Heart right ventricle (tissue), 16 donors: ENCODE measurements around the gene MTA3. TPM values are rescaled to one million over a fixed set of nuclear protein-coding genes. Genes with fewer than 3 reads are reported as not detected.
"Not testable (repeated sequence)": the region's sequence is repeated elsewhere in the genome, so short reads cannot be mapped to it uniquely, and the experiment has no call there.

Source experiments
- ATAC-seq, 8 donors: fragments of 200-7000 bp; cut with Tn5 transposase; one replicate each; pipeline ENCODE4 v1.9.1; 2020; ENCODE audit warnings: mild to moderate bottlenecking in 8 of 8, moderate library complexity in 8 of 8, moderate number of reproducible peaks in 1 of 8
- DNase-seq, 2 donors: peaks; one replicate each; pipeline ENCODE4 v3.0.0-alpha.2; 2020
- H3K27ac ChIP-seq, 10 donors: fragments of 200-600 bp; sonication (generic) in 2 of 10; one replicate each; pipeline versions ENCODE4 v1.5.0 to v1.8.0; 2020 to 2022; ENCODE audit warnings: mild to moderate bottlenecking in 3 of 10
- H3K27me3 ChIP-seq, 7 donors: fragments of 200-600 bp; one replicate each; pipeline ENCODE4 v1.8.0; 2021 to 2022; ENCODE audit warnings: mild to moderate bottlenecking in 2 of 7
- H3K36me3 ChIP-seq, 9 donors: fragments of 200-600 bp; sonication (generic) in 1 of 9; one replicate each; pipeline versions ENCODE4 v1.5.0 to v1.8.0; 2020 to 2022; ENCODE audit warnings: mild to moderate bottlenecking in 2 of 9
- H3K4me1 ChIP-seq, 9 donors: fragments of 200-600 bp; sonication (generic) in 1 of 9; one replicate each; pipeline versions ENCODE4 v1.5.0 to v1.8.0; 2020 to 2022; ENCODE audit warnings: mild to moderate bottlenecking in 4 of 9
- H3K4me3 ChIP-seq, 10 donors: fragments of 200-600 bp; sonication (generic) in 2 of 10; one replicate each; pipeline versions ENCODE4 v1.5.0 to v1.8.0; 2020 to 2022; ENCODE audit warnings: mild to moderate bottlenecking in 7 of 10, moderate library complexity in 2 of 10
- H3K9me3 ChIP-seq, 11 donors: fragments of 200-600 bp in 10 of 11; sonication (generic) in 2 of 11; one replicate each; pipeline versions ENCODE4 v1.5.0 to v1.8.0; 2013 to 2022; ENCODE audit warnings: mild to moderate bottlenecking in 2 of 11, control low read depth in 1 of 11, moderate library complexity in 1 of 11
- CTCF ChIP-seq, 9 donors: fragments of 200-600 bp; sonication (generic) in 2 of 9; IDR thresholded peaks; one replicate each; pipeline versions ENCODE4 v1.5.0 to v1.8.0; 2021 to 2022; ENCODE audit warnings: antibody characterized with exemption in 9 of 9, mild to moderate bottlenecking in 5 of 9, moderate library complexity in 1 of 9
- WGBS, 2 donors: extraction: QIAGEN DNeasy Blood & Tissue Kit; methylation state at CpG; one replicate each; pipeline ENCODE4 v1.1.7; 2013; ENCODE audit warnings: inconsistent platforms in 1 of 2; 5-methylcytosine and 5-hydroxymethylcytosine counted together
- intact Hi-C, 10 donors: fragments of 100-400 bp; cut with DNase I; formaldehyde crosslinking; loops; one replicate each; pipeline versions ENCODE4 v1.11.1 to v1.14.2; 2022
- polyA plus RNA-seq, 2 donors: library from polyadenylated mRNA; stranded (reverse); fragments of 200-250 nt; gene quantifications; one replicate each; pipeline ENCODE4 v1.2.3, GENCODE V29; 2013
- total RNA-seq, 10 donors: library from RNA; stranded (reverse); fragmentation: NEBNext Ultra II Directional in 3 of 10; extraction: Animal tissue kit (Norgen Biotek cat#: 25700) in 3 of 10; gene quantifications; one replicate each; pipeline versions ENCODE4 v1.2.1 to v1.2.4, GENCODE V29; 2021 to 2023
- donor health status: Arrhythmogenic right ventricular cardiomyopathy.
- donor health status: ischemic (EF 13 %, LVEDD 7.1; RV severe dilation, severe dysfunction).
- donor health status: healthy with polysubstance abuse.
- donor health status: DM: no; HTN: yes; CAD: no.
- donor health status: DM: no; HTN: no; CAD: no.
- donor health status: ischemic (EF 25% LVEDD 6.9; RV normal size, moderate dysfunction).
- donor health status: ischemic (EF 25% LVEDD 5.7; RV mildly dilated, moderate dysfunction).
- donor health status: healthy.
- donor health status: DM: yes; HTN: yes; CAD: no.
- donor health status: Ischemic cardiomyopathy.
- donor health status: ischemic (EF 35%, LVEDD 5.7; RV mildly dilated, moderate dysfunction).
- donor health status: nonischemic (EF 11% LVEDD 7.7; RV severe dilation, severe dysfunction).
- donor health status: DM: yes; HTN: yes; CAD: no.
- donor health status: PGD.
- donor health status: ischemic (EF 29% LVEDD 5.4; RV normal size, mild dysfunction).
- donor health status: nonischemic (EF 23%, LVEDD 6.1; RV moderate dilation, normal function).

Gene MTA3
- total and polyA plus RNA-seq, 12 donors, result 11.2 to 29.4 (median 21.9) TPM

- no peak for TF ChIP-seq CTCF (IDR thresholded peaks at IDR 0.05)
- Histone ChIP-seq H3K27ac (no peak overlapping the region), H3K9me3 (peaks cover 0 to 8% (median 6%) of the 10 kb centered on the region in 11 donors), H3K36me3 (peaks cover 0 to 23% (median 0%) of the 10 kb centered on the region in 9 donors), H3K4me3 (no peak overlapping the region), H3K27me3 (no peaks in the 10 kb centered on the region), H3K4me1 (peaks cover 0 to 24% (median 10%) of the 10 kb centered on the region in 9 donors)
- DNase-seq (no peak), ATAC-seq (no peak)
- intact Hi-C loops, result no loop called here
- WGBS, 2 donors, result 93 to 96% methylated on average over 2 of the region's 2 CpGs
Measured at GRCh38 chr2:42724886-42725285, 156.5 kb downstream of the MTA3 start.

GRCh38 chr2:42725657-42726056 lies 157.2 kb downstream of the MTA3 start:
- intact Hi-C loops, result no loop called here
- no peak overlapping the region for H3K27ac ChIP-seq
- H3K36me3 ChIP-seq, result peaks cover 0 to 23% (median 0%) of the 10 kb centered on the region in 9 donors
- H3K4me1 ChIP-seq, result peaks cover 0 to 24% (median 10%) of the 10 kb centered on the region in 9 donors
- no peaks in the 10 kb centered on the region for H3K27me3 ChIP-seq
- no peak overlapping the region for H3K4me3 ChIP-seq
- DNase-seq, result no peak
- ATAC-seq, result no peak
- no peak for TF ChIP-seq CTCF (IDR thresholded peaks at IDR 0.05)
- peaks cover 0 to 16% (median 6%) of the 10 kb centered on the region in 11 donors for H3K9me3 ChIP-seq
- 87 to 92% methylated on average over 4 of the region's 4 CpGs for WGBS, 2 donors

GRCh38 chr2:42726680-42727079 lies 158.2 kb downstream of the MTA3 start:
- DNase-seq (no peak), ATAC-seq (no peak)
- Histone ChIP-seq H3K27ac (no peak overlapping the region), H3K4me1 (peaks cover 0 to 23% (median 10%) of the 10 kb centered on the region in 9 donors), H3K36me3 (peaks cover 0 to 23% (median 0%) of the 10 kb centered on the region in 9 donors), H3K4me3 (no peak overlapping the region), H3K27me3 (no peaks in the 10 kb centered on the region), H3K9me3 (peaks cover 0 to 17% (median 6%) of the 10 kb centered on the region in 11 donors)
- intact Hi-C loops, result no loop called here
- TF ChIP-seq CTCF (IDR thresholded peaks at IDR 0.05), result no peak
- 88 to 92% methylated on average over 2 of the region's 2 CpGs for WGBS, 2 donors

GRCh38 chr2:42731316-42731715 lies 162.9 kb downstream of the MTA3 start:
- Histone ChIP-seq H3K9me3 (peaks cover 0 to 46% (median 14%) of the 10 kb centered on the region in 11 donors), H3K36me3 (peaks cover 0 to 39% (median 2%) of the 10 kb centered on the region in 9 donors)
- H3K4me3 ChIP-seq, DNase-seq, ATAC-seq, intact Hi-C loops, H3K27me3 ChIP-seq, H3K4me1 ChIP-seq, H3K27ac ChIP-seq: not testable (repeated sequence)
- WGBS, 2 donors, result 95 to 96% methylated on average over 4 of the region's 4 CpGs

GRCh38 chr2:42733852-42734251 lies 165.4 kb downstream of the MTA3 start:
- TF ChIP-seq CTCF (IDR thresholded peaks at IDR 0.05), result no peak
- DNase-seq (no peak), ATAC-seq (no peak)
- Histone ChIP-seq H3K4me1 (no peaks in the 10 kb centered on the region), H3K27me3 (no peaks in the 10 kb centered on the region), H3K27ac (no peak overlapping the region), H3K4me3 (no peak overlapping the region), H3K9me3 (peaks cover 0 to 46% (median 14%) of the 10 kb centered on the region in 11 donors), H3K36me3 (peaks cover 0 to 45% (median 5%) of the 10 kb centered on the region in 9 donors)
- intact Hi-C loops, result no loop called here
- WGBS, 2 donors, result 92 to 93% methylated on average over 1 of the region's 1 CpG
